Stomach (tissue), 9 donors: ENCODE data around the gene LYRM4. TPM values are rescaled to one million over a fixed set of nuclear protein-coding genes. Genes with fewer than 3 reads are reported as not detected.

Source experiments
- DNase-seq, 2 donors: peaks; one replicate each; pipeline versions ENCODE4 v3.0.0 to v3.0.0-alpha.2; 2013 to 2019
- H3K27ac ChIP-seq, 5 donors: fragments of 200-600 bp in 4 of 5; sonication (generic) in 4 of 5; one replicate each; pipeline ENCODE4 v1.5.1; 2013 to 2019; ENCODE audit warnings: mild to moderate bottlenecking in 1 of 5, moderate library complexity in 1 of 5
- H3K27me3 ChIP-seq, 3 donors: fragments of 200-600 bp; sonication (generic); one replicate each; pipeline ENCODE4 v1.5.1; 2017 to 2019; ENCODE audit warnings: mixed run types in 1 of 3
- H3K36me3 ChIP-seq, 4 donors: fragments of 200-600 bp; sonication (generic); 1 replicate in 3 of 4; 2 replicates in 1 of 4; pipeline ENCODE4 v1.5.1; 2016 to 2019
- H3K4me1 ChIP-seq, 4 donors: fragments of 200-600 bp; sonication (generic); one replicate each; pipeline ENCODE4 v1.5.1; 2016 to 2019
- H3K4me3 ChIP-seq, 4 donors: fragments of 200-600 bp; sonication (generic) in 3 of 4; one replicate each; pipeline ENCODE4 v1.5.1; 2016 to 2019; ENCODE audit warnings: mild to moderate bottlenecking in 1 of 4
- H3K9me3 ChIP-seq, 4 donors: fragments of 200-600 bp; sonication (generic); one replicate each; pipeline ENCODE4 v1.5.1; 2016 to 2019
- EP300 ChIP-seq: sonication (generic); formaldehyde crosslinking; IDR thresholded peaks from one replicate; pipeline ENCODE4 v1.6.1; 2017; ENCODE audit warnings: antibody characterized with exemption
- POLR2A ChIP-seq, 4 donors: fragments of 450-650 bp; IDR thresholded peaks; one replicate each; pipeline ENCODE4 v1.6.1; 2016; ENCODE audit warnings: antibody characterized with exemption in 4 of 4, control low read depth in 2 of 4, mild to moderate bottlenecking in 1 of 4, moderate library complexity in 1 of 4
- POLR2AphosphoS5 ChIP-seq, 3 donors: sonication (generic); formaldehyde crosslinking; IDR thresholded peaks; one replicate each; pipeline ENCODE4 v1.6.1; 2016; ENCODE audit warnings: antibody characterized with exemption in 3 of 3
- WGBS, 5 donors: extraction: QIAGEN DNeasy Blood & Tissue Kit in 3 of 5; methylation state at CpG; one replicate each; pipeline versions ENCODE4 v1.1.5 to v1.1.7; 2013 to 2018; 5-methylcytosine and 5-hydroxymethylcytosine counted together
- intact Hi-C: fragments of 100-400 bp; cut with DNase I; formaldehyde crosslinking; loops from one replicate; pipeline ENCODE4 v1.15.1; 2023; ENCODE audit warnings: low total_unique reads
- polyA plus RNA-seq, 3 donors: library from polyadenylated mRNA; stranded (reverse); fragments of 200-250 nt; gene quantifications; one replicate each; pipeline ENCODE4 v1.2.3, GENCODE V29; 2013
- total RNA-seq, 5 donors: library from RNA; depleted of rRNA; stranded (reverse); fragments of >200 nt; gene quantifications; one replicate each; pipeline versions ENCODE4 v1.1.0 to v1.2.3, GENCODE V29; 2014 to 2016
- TF ChIP-seq, protein P1 (sequence below), 7 experiments: fragments of 450-650 bp in 4 of 7; fragments of 200-600 bp in 3 of 7; sonication (generic) in 3 of 7; IDR thresholded peaks; one replicate each; pipeline ENCODE4 v1.5.1; 2016 to 2019; ENCODE audit warnings: antibody characterized with exemption in 7 of 7, control low read depth in 2 of 7, mild to moderate bottlenecking in 1 of 7
- donor health status: healthy with polysubstance abuse.
- donor health status: Bipolar disorder and iron deficiency.
- donor health status: healthy.

LYRM4 gene
- total and polyA plus RNA-seq, 8 donors, result 0.58 to 31.4 (median 18.5) TPM; not detected in 1

DNA sequence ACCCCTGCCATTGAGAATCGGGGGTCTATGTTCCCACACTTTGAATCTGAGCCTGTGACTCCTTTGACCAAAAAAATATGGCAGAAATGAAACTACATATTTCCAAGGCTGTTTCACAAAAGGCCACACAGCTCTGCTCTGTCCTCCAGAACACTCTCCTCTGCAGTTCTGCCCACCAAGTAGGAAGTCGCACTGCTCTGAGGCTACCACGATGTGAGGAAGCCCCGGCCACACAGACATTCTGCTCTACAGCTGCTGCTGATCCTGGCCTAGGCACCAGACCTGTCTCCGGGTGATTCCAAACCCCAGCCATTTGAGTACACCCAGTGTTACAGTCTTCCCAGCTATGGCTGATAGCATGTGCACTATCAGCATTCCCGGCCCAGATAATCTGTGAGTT lies 85.1 kb downstream of the LYRM4 start:
- intact Hi-C loops, result no loop called here
- Histone ChIP-seq H3K27me3 (no peaks in the 10 kb centered on the region), H3K9me3 (no peaks in the 10 kb centered on the region), H3K4me1 (no peaks in the 10 kb centered on the region), H3K36me3 (no peaks in the 10 kb centered on the region), H3K27ac (no peak overlapping the region), H3K4me3 (no peak overlapping the region)
- no peak for TF ChIP-seq EP300
- no peak for TF ChIP-seq POLR2AphosphoS5 (IDR thresholded peaks at IDR 0.05)
- TF ChIP-seq, protein P1, sequence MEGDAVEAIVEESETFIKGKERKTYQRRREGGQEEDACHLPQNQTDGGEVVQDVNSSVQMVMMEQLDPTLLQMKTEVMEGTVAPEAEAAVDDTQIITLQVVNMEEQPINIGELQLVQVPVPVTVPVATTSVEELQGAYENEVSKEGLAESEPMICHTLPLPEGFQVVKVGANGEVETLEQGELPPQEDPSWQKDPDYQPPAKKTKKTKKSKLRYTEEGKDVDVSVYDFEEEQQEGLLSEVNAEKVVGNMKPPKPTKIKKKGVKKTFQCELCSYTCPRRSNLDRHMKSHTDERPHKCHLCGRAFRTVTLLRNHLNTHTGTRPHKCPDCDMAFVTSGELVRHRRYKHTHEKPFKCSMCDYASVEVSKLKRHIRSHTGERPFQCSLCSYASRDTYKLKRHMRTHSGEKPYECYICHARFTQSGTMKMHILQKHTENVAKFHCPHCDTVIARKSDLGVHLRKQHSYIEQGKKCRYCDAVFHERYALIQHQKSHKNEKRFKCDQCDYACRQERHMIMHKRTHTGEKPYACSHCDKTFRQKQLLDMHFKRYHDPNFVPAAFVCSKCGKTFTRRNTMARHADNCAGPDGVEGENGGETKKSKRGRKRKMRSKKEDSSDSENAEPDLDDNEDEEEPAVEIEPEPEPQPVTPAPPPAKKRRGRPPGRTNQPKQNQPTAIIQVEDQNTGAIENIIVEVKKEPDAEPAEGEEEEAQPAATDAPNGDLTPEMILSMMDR (IDR thresholded peaks at IDR 0.05), result no peak
- no peak for TF ChIP-seq POLR2A (IDR thresholded peaks at IDR 0.05)
- DNase-seq, result no peak
- 80 to 93% (median 86%) methylated on average over 6 of the region's 6 CpGs for WGBS, 5 donors

DNA sequence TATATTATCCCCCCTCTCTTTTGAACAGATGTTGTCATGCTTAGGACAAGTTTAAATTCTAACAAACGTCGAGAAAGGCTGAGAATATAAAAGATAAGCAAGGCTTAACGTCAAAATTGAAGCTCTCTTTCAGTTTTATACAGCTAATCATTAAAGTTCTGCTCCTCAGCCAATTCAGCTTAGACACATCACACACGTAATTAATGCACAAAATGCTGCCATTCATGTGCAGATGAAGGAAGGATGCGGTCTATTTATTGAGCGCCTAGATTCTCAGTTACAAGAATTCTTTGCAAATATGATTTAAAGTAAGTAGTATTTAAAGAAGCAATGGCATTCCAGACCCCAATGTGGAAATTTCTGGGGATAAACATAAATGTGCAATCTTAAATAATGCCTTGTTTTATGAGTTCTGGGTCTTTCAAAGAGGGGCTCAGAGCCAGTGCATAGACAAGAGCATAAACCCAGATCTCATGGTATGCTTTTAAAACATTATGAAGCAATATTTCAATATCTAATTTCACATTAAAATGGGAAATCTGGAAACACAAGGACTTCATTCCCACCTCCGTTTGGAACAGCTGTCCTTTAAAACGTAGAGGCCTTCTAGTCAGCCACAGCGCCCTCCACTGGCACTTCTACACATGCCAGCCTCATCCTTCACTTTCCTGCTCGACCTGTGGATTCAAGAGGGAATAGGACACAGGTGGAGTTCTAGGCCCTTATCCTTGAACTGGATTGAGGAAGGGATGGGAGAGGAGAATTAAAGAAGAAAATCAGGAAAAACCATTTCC lies 85.8 kb downstream of the LYRM4 start:
- Histone ChIP-seq H3K36me3 (no peaks in the 10 kb centered on the region), H3K4me1 (no peaks in the 10 kb centered on the region), H3K27ac (peak overlapping the region in 1 of 5 donors; percentile 58), H3K4me3 (no peak overlapping the region), H3K9me3 (no peaks in the 10 kb centered on the region), H3K27me3 (no peaks in the 10 kb centered on the region)
- intact Hi-C loops, result no loop called here
- WGBS, 5 donors, result 62 to 69% (median 64%) methylated on average over 10 of the region's 10 CpGs
- TF ChIP-seq POLR2AphosphoS5 (IDR thresholded peaks at IDR 0.05), result no peak
- TF ChIP-seq POLR2A (IDR thresholded peaks at IDR 0.05), result no peak
- TF ChIP-seq, protein P1 (IDR thresholded peaks at IDR 0.05), result no peak
- TF ChIP-seq EP300, result no peak
- no peak for DNase-seq

DNA sequence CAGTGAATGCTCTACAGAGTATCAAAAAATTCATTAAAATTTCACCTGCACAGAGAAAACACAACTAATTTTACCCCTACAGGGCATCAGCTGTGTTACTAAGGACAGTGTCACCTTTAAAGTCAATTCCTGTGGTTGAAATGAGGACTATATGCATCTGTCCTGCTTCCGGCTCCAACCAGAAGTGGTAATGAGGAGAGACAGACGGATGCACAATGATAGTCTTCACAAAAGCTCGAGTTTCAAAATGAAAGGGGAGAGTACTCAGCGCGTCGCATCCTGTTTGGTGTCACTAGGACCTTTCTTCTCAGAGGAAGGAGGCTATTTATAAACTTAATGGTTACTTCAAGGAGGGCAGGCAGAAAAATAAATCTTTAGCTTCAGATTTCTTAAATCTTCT lies 86.5 kb downstream of the LYRM4 start:
- Histone ChIP-seq H3K36me3 (no peaks in the 10 kb centered on the region), H3K4me1 (no peaks in the 10 kb centered on the region), H3K27me3 (no peaks in the 10 kb centered on the region), H3K4me3 (no peak overlapping the region), H3K9me3 (no peaks in the 10 kb centered on the region), H3K27ac (peak overlapping the region in 1 of 5 donors; percentile 58)
- DNase-seq, result peak in 1 of 2 donors; percentile 75
- TF ChIP-seq EP300 (no peak), POLR2A (IDR thresholded peaks at IDR 0.05) (no peak), POLR2AphosphoS5 (IDR thresholded peaks at IDR 0.05) (no peak)
- TF ChIP-seq, protein P1 (IDR thresholded peaks at IDR 0.05), result no peak
- WGBS, 5 donors, result 53 to 77% (median 62%) methylated on average over 6 of the region's 6 CpGs
- intact Hi-C loops, result no loop called here

DNA sequence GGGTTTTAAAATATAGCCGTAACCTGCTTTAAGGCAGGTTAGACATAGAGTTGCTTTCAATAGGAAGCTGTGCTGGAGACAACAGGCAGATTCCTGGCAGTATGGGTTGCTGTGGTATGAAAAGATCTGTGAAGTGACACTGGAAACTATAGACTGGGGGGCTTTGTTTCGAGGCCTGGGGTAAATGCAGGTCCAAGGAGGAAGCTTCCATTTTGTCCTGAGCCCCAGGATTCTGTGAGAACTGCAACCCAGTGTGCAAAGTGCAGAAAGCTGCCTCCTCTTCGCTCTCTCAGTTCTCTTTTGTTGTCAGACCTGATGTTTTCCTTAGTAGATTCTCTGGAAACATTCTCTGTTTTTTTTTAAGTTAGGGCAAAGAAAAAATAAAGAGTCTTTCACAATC lies 86.9 kb downstream of the LYRM4 start:
- intact Hi-C loops, result no loop called here
- Histone ChIP-seq H3K27ac (peak overlapping the region in 1 of 5 donors; percentile 58), H3K36me3 (no peaks in the 10 kb centered on the region), H3K4me1 (no peaks in the 10 kb centered on the region), H3K27me3 (no peaks in the 10 kb centered on the region), H3K9me3 (no peaks in the 10 kb centered on the region), H3K4me3 (no peak overlapping the region)
- 87 to 91% (median 90%) methylated on average over 3 of the region's 3 CpGs for WGBS, 5 donors
- TF ChIP-seq POLR2AphosphoS5 (IDR thresholded peaks at IDR 0.05), result no peak
- no peak for TF ChIP-seq POLR2A (IDR thresholded peaks at IDR 0.05)
- TF ChIP-seq EP300, result no peak
- TF ChIP-seq, protein P1 (IDR thresholded peaks at IDR 0.05), result no peak
- DNase-seq, result no peak
